Measurements from ENCODE around the gene DACT1. TPM values are rescaled to one million over a fixed set of nuclear protein-coding genes. Genes with fewer than 3 reads are reported as not detected.

Gene DACT1
- total RNA-seq, 1 experiment from 2014 or later = not detected

- no peak for TF ChIP-seq CTCF (IDR thresholded peaks at IDR 0.05; ENCODE audit: unreplicated experiment)
- intact Hi-C loops (cut with micrococcal nuclease) = no loop called here
- Mint-ChIP-seq H3K9me3 (ENCODE audit: unreplicated experiment) (no peaks in the 10 kb centered on the region), H3K4me3 (ENCODE audit: unreplicated experiment) (no peak overlapping the region), H3K27ac (ENCODE audit: low read depth, unreplicated experiment) (no peak overlapping the region), H3K36me3 (ENCODE audit: insufficient read depth, unreplicated experiment) (no peaks in the 10 kb centered on the region), H3K4me1 (ENCODE audit: insufficient read depth, unreplicated experiment) (no peaks in the 10 kb centered on the region), H3K27me3 (ENCODE audit: insufficient read depth, unreplicated experiment) (peaks cover 30% of the 10 kb centered on the region)
- ChIA-PET CTCF (no interaction called here), POLR2A (interaction anchor here (0.5 kb wide), 1 partner anchor 805 kb away, joined by 4 read pairs; no protein-coding TSS in a partner anchor)
- no TSS peak for BruUV-seq (replicated peaks)
- DNase-seq (ENCODE audit: unreplicated experiment) = no peak
These were observed 8.5 kb upstream of the DACT1 start for GRCh38 chr14:58629281-58629680.

GRCh38 chr14:58631732-58632131 is 6.0 kb upstream of the DACT1 start:
- BruUV-seq (replicated peaks) = no TSS peak
- intact Hi-C loops (cut with micrococcal nuclease) = no loop called here
- H3K27me3 Mint-ChIP-seq (ENCODE audit: insufficient read depth, unreplicated experiment) = peaks cover 54% of the 10 kb centered on the region

GRCh38 chr14:58633831-58634230 is 3.9 kb upstream of the DACT1 start:
- ChIA-PET CTCF (interaction anchor here (0.6 kb wide), 1 partner anchor 572 kb away, joined by 3 read pairs; no protein-coding TSS in a partner anchor), POLR2A (no interaction called here)
- H3K4me1 Mint-ChIP-seq (ENCODE audit: insufficient read depth, unreplicated experiment) = no peaks in the 10 kb centered on the region
- H3K27ac Mint-ChIP-seq (ENCODE audit: low read depth, unreplicated experiment) = no peak overlapping the region
- intact Hi-C loops (cut with micrococcal nuclease) = no loop called here
- no peak overlapping the region for H3K4me3 Mint-ChIP-seq (ENCODE audit: unreplicated experiment)
- TF ChIP-seq CTCF (IDR thresholded peaks at IDR 0.05; ENCODE audit: unreplicated experiment) = no peak
- H3K27me3 Mint-ChIP-seq (ENCODE audit: insufficient read depth, unreplicated experiment) = peaks cover 73% of the 10 kb centered on the region
- no peaks in the 10 kb centered on the region for H3K9me3 Mint-ChIP-seq (ENCODE audit: unreplicated experiment)
- BruUV-seq (replicated peaks) = no TSS peak
- DNase-seq (ENCODE audit: unreplicated experiment) = no peak
- no peaks in the 10 kb centered on the region for H3K36me3 Mint-ChIP-seq (ENCODE audit: insufficient read depth, unreplicated experiment)

More at GRCh38 chr14:58631732-58632131, 6.0 kb upstream of the DACT1 start:
- Mint-ChIP-seq H3K4me3 (ENCODE audit: unreplicated experiment) (no peak overlapping the region), H3K27ac (ENCODE audit: low read depth, unreplicated experiment) (no peak overlapping the region), H3K36me3 (ENCODE audit: insufficient read depth, unreplicated experiment) (no peaks in the 10 kb centered on the region), H3K9me3 (ENCODE audit: unreplicated experiment) (no peaks in the 10 kb centered on the region), H3K4me1 (ENCODE audit: insufficient read depth, unreplicated experiment) (no peaks in the 10 kb centered on the region)
- POLR2A ChIA-PET = no interaction called here
- no peak for TF ChIP-seq CTCF (IDR thresholded peaks at IDR 0.05; ENCODE audit: unreplicated experiment)
- DNase-seq (ENCODE audit: unreplicated experiment) = no peak
- CTCF ChIA-PET = no interaction called here

- Mint-ChIP-seq H3K4me1 (ENCODE audit: insufficient read depth, unreplicated experiment) (no peaks in the 10 kb centered on the region), H3K27ac (ENCODE audit: low read depth, unreplicated experiment) (no peak overlapping the region), H3K36me3 (ENCODE audit: insufficient read depth, unreplicated experiment) (no peaks in the 10 kb centered on the region), H3K27me3 (ENCODE audit: insufficient read depth, unreplicated experiment) (peaks cover 80% of the 10 kb centered on the region), H3K4me3 (ENCODE audit: unreplicated experiment) (no peak overlapping the region), H3K9me3 (ENCODE audit: unreplicated experiment) (no peaks in the 10 kb centered on the region)
- ChIA-PET CTCF (no interaction called here), POLR2A (no interaction called here)
- BruUV-seq (replicated peaks) = no TSS peak
- intact Hi-C loops (cut with micrococcal nuclease) = no loop called here
- no peak for DNase-seq (ENCODE audit: unreplicated experiment)
- no peak for TF ChIP-seq CTCF (IDR thresholded peaks at IDR 0.05; ENCODE audit: unreplicated experiment)
These were observed 3.2 kb upstream of the DACT1 start for GRCh38 chr14:58634406-58635090.

Data from MCF 10A (cell line).